LNCaP clone FGC (cell line): Measurements from ENCODE around the gene CSDE1.

Experiments used
- DNase-seq: peaks from one replicate; pipeline ENCODE4 v3.0.0-alpha.2; 2011; ENCODE audit warnings: low read depth
- H3K4me3 ChIP-seq: 2 replicates; pipeline ENCODE4 v1.5.1; 2011; ENCODE audit warnings: mild to moderate bottlenecking, low read depth, low read length, control low read depth
- TF ChIP-seq, protein P1 (sequence below): IDR thresholded peaks from 2 replicates; pipeline ENCODE4 v1.5.1; 2012; ENCODE audit warnings: mild to moderate bottlenecking; ENCODE audit not compliant: control insufficient read depth, insufficient read depth; ENCODE audit errors: extremely low read depth

CSDE1 gene

DNA sequence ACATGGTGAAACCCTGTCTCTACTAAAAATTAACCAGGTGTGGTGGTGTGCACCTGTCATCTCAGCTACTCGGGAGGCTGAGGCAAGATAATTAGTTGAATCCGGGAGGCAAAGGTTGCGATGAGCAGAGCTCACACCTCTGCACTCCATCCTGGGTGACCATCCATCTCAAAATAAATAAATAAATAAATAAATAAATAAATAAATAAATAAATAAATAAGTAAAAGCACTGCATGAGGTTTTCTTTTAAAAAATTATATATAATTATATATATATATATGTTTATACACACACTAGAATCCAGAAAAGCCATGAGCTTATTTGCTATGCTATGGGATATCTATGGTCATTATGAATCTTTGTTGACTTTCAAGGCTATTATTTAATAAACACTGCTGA, 64.8 kb downstream of the CSDE1 start:
- no peak for DNase-seq
- TF ChIP-seq, protein P1, sequence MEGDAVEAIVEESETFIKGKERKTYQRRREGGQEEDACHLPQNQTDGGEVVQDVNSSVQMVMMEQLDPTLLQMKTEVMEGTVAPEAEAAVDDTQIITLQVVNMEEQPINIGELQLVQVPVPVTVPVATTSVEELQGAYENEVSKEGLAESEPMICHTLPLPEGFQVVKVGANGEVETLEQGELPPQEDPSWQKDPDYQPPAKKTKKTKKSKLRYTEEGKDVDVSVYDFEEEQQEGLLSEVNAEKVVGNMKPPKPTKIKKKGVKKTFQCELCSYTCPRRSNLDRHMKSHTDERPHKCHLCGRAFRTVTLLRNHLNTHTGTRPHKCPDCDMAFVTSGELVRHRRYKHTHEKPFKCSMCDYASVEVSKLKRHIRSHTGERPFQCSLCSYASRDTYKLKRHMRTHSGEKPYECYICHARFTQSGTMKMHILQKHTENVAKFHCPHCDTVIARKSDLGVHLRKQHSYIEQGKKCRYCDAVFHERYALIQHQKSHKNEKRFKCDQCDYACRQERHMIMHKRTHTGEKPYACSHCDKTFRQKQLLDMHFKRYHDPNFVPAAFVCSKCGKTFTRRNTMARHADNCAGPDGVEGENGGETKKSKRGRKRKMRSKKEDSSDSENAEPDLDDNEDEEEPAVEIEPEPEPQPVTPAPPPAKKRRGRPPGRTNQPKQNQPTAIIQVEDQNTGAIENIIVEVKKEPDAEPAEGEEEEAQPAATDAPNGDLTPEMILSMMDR = no peak
- H3K4me3 ChIP-seq = no peak overlapping the region

DNA sequence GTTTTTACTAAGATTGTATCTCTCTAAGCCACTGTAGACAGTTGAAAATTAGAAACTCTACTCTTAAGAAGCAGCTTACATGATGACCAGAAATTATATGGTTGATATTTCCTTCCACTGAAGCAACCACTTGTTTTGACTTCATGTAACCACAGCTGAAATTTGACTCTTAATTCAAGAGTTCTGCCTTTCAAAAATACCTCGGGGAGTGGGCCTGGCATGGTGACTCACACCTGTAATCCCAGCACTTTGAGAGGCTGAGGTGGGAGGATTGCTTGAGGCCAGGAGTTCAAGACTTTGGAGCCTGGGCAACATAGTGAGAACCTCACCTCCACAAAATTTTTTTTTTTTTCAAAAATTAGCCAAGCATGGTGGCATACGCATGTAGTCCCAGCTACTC, 66.7 kb downstream of the CSDE1 start:
- TF ChIP-seq, protein P1 = no peak
- DNase-seq = no peak
- H3K4me3 ChIP-seq = no peak overlapping the region

DNA sequence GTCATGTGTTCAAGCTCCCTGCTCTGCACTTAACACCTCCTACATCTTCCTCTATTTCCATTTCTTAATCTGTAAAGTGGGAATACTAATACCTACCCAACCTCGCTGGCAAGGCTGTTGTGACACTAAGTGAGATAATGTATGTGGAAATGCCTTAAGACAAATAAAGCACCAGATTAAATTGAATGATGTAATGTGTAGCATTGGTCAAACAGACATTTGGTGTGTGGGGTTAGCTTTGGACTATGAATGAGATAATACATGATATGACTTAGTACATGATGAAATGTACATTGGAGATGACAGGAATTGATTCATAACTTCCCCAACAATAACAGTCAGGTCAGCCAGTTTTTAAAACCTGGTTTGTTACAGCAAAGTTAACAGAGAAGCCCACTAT, 67.6 kb downstream of the CSDE1 start:
- TF ChIP-seq, protein P1 = no peak
- DNase-seq = no peak
- H3K4me3 ChIP-seq = no peak overlapping the region

DNA sequence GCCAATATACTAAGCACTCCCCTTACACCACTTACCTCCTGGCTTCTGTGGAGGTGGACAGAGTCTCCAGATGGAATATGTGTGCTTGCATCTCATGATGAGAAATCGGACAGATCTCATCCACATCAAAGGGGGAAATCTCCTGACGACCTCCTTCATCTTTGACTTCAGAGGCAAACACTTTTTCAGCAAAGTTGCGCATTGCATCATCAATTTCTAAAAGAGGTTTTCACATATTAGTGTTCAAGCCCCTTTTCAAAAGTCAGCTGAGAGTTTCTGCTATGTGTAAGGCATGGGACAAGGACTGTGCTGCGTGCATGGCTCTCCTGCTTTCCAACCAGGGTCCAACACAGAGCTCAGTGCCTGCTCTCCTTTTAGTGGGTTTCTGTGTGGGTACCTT, 69.3 kb downstream of the CSDE1 start:
- no peak overlapping the region for H3K4me3 ChIP-seq
- DNase-seq = no peak
- TF ChIP-seq, protein P1 = no peak

DNA sequence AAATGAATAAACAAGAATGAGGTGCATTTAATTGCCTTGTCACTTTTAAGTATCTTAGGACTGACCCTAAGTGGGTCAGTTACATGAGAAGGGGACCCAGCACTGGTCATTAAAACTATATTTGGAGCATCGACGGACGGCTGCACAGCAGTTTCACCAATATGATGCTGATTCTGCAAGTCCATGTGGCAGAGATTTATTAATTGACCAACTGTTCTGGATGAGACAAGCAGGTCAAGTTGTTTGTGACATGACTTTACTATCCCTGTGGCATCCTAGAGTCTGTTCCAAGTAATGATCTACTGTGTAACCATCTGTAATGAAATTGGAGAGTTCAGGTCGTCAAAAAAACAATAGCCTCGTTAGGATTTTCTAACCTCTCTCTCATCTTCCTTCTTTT, 71.9 kb downstream of the CSDE1 start:
- H3K4me3 ChIP-seq = no peak overlapping the region
- TF ChIP-seq, protein P1 = no peak
- no peak for DNase-seq

DNA sequence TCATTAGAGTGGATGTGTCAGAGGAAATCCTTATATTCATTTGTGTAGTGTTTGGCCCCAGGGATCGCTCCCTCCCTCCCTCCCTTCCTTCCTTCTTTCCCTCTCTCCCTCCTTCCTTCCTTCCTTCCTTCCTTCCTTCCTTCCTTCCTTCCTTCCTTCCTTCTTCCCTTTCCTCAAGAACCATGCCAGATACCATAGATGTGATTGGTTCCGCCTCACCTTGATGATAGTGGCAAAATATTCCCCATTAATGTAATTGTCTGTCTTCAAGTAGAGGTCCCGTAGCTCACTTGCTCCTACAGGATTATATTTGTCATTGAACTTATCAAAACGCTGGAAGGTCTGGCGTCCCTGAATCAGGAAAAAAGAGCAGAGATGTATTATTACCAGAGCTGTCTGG, 80.1 kb downstream of the CSDE1 start:
- DNase-seq = no peak
- TF ChIP-seq, protein P1 = no peak

DNA sequence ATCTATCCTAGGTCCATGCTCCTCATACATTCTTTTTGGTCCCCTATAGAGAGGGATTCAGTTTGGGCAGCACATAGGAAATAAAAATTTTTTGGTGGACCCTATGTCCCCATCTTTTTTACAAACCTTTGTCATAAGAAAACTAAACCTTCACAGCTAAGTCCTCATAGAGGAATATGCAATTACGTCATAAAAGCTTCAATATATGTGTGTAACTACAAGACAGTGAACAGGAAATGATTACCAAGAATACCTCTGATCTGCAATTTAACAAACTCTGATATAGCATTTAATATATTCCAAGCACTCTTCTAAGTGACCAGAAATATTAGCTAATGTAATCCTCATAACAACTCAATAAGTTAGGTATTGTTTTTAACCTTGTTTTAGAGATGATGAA, 81.7 kb downstream of the CSDE1 start:
- H3K4me3 ChIP-seq = no peak overlapping the region
- TF ChIP-seq, protein P1 = no peak
- no peak for DNase-seq

More for the DNA sequence above, 80.1 kb downstream of the CSDE1 start:
- no peak overlapping the region for H3K4me3 ChIP-seq
